Measurements from ENCODE around the gene LRRC39. TPM values are rescaled to one million over a fixed set of nuclear protein-coding genes. Genes with fewer than 3 reads are reported as not detected.

The LRRC39 gene
- total RNA-seq, 1 experiment from 2014 or later = not detected

- H3K4me3 Mint-ChIP-seq (ENCODE audit: unreplicated experiment) = no peak overlapping the region
- Histone ChIP-seq H3K27me3 (replicated peaks; ENCODE audit: control insufficient read depth, insufficient read depth, low read length) (no peaks in the 10 kb centered on the region), H3K4me3 (ENCODE audit: low read depth, low read length) (no peak overlapping the region), H3K4me1 (no peaks in the 10 kb centered on the region), H3K9me3 (no peaks in the 10 kb centered on the region), H3K36me3 (ENCODE audit: control insufficient read depth, insufficient read depth, low read length) (no peaks in the 10 kb centered on the region)
- ChIA-PET POLR2A (no interaction called here), CTCF (no interaction called here)
- intact Hi-C loops (cut with micrococcal nuclease; ENCODE audit: unreplicated experiment) = no loop called here
- no peak for TF ChIP-seq CTCF (IDR thresholded peaks at IDR 0.05; ENCODE audit: insufficient read depth in 1 of 2, low read depth in 1 of 2, low read length in 1 of 2, severe bottlenecking in 1 of 2, unreplicated experiment in 1 of 2)
- H3K4me1 Mint-ChIP-seq (ENCODE audit: low read depth, unreplicated experiment) = peaks cover 7% of the 10 kb centered on the region
- DNase-seq = no peak
- BruUV-seq (replicated peaks) = no TSS peak
- no peaks in the 10 kb centered on the region for H3K9me3 Mint-ChIP-seq (ENCODE audit: unreplicated experiment)
- no peaks in the 10 kb centered on the region for H3K27me3 Mint-ChIP-seq (ENCODE audit: insufficient read depth, unreplicated experiment)
- no peak overlapping the region for H3K27ac Mint-ChIP-seq (ENCODE audit: unreplicated experiment)
- H3K36me3 Mint-ChIP-seq (ENCODE audit: insufficient read depth, unreplicated experiment) = peaks cover 27% of the 10 kb centered on the region
Measured at GRCh38 chr1:100147875-100148274, 30.2 kb downstream of the LRRC39 start.

- Mint-ChIP-seq H3K9me3 (ENCODE audit: unreplicated experiment) (no peaks in the 10 kb centered on the region), H3K4me3 (ENCODE audit: unreplicated experiment) (no peak overlapping the region), H3K27ac (ENCODE audit: unreplicated experiment) (no peak overlapping the region), H3K36me3 (ENCODE audit: insufficient read depth, unreplicated experiment) (peaks cover 35% of the 10 kb centered on the region), H3K4me1 (ENCODE audit: low read depth, unreplicated experiment) (peaks cover 13% of the 10 kb centered on the region), H3K27me3 (ENCODE audit: insufficient read depth, unreplicated experiment) (no peaks in the 10 kb centered on the region)
- no TSS peak for BruUV-seq (replicated peaks)
- POLR2A ChIA-PET = no interaction called here
- CTCF ChIA-PET = no interaction called here
- intact Hi-C loops (cut with micrococcal nuclease; ENCODE audit: unreplicated experiment) = no loop called here
- no peaks in the 10 kb centered on the region for H3K4me1 ChIP-seq
- no peak for TF ChIP-seq CTCF (IDR thresholded peaks at IDR 0.05; ENCODE audit: insufficient read depth in 1 of 2, low read depth in 1 of 2, low read length in 1 of 2, severe bottlenecking in 1 of 2, unreplicated experiment in 1 of 2)
- no peaks in the 10 kb centered on the region for H3K27me3 ChIP-seq (replicated peaks; ENCODE audit: control insufficient read depth, insufficient read depth, low read length)
- DNase-seq = no peak
- H3K4me3 ChIP-seq (ENCODE audit: low read depth, low read length) = no peak overlapping the region
- H3K9me3 ChIP-seq = no peaks in the 10 kb centered on the region
- no peaks in the 10 kb centered on the region for H3K36me3 ChIP-seq (ENCODE audit: control insufficient read depth, insufficient read depth, low read length)
Measured at GRCh38 chr1:100146958-100147357, 31.1 kb downstream of the LRRC39 start.

GRCh38 chr1:100145116-100145515, 32.9 kb downstream of the LRRC39 start:
- H3K4me1 ChIP-seq = no peaks in the 10 kb centered on the region
- no TSS peak for BruUV-seq (replicated peaks)
- CTCF ChIA-PET = no interaction called here
- Mint-ChIP-seq H3K27me3 (ENCODE audit: insufficient read depth, unreplicated experiment) (no peaks in the 10 kb centered on the region), H3K4me3 (ENCODE audit: unreplicated experiment) (no peak overlapping the region), H3K9me3 (ENCODE audit: unreplicated experiment) (no peaks in the 10 kb centered on the region), H3K27ac (ENCODE audit: unreplicated experiment) (peak overlapping the region; percentile 33), H3K4me1 (ENCODE audit: low read depth, unreplicated experiment) (peaks cover 13% of the 10 kb centered on the region), H3K36me3 (ENCODE audit: insufficient read depth, unreplicated experiment) (peaks cover 33% of the 10 kb centered on the region)
- no peak for DNase-seq
- H3K4me3 ChIP-seq (ENCODE audit: low read depth, low read length) = no peak overlapping the region
- POLR2A ChIA-PET = no interaction called here
- TF ChIP-seq CTCF (IDR thresholded peaks at IDR 0.05; ENCODE audit: insufficient read depth in 1 of 2, low read depth in 1 of 2, low read length in 1 of 2, severe bottlenecking in 1 of 2, unreplicated experiment in 1 of 2) = no peak
- no peaks in the 10 kb centered on the region for H3K9me3 ChIP-seq
- no peaks in the 10 kb centered on the region for H3K36me3 ChIP-seq (ENCODE audit: control insufficient read depth, insufficient read depth, low read length)
- H3K27me3 ChIP-seq (replicated peaks; ENCODE audit: control insufficient read depth, insufficient read depth, low read length) = no peaks in the 10 kb centered on the region
- intact Hi-C loops (cut with micrococcal nuclease; ENCODE audit: unreplicated experiment) = no loop called here
